GM10847 (cell line): ENCODE measurements around the gene CASKIN1.

Source experiments
- POLR2A ChIP-seq: IDR thresholded peaks from 2 replicates; pipeline ENCODE4 v1.6.1; 2011; ENCODE audit not compliant: insufficient read length; ENCODE audit errors: extremely low read depth

CASKIN1 gene

DNA sequence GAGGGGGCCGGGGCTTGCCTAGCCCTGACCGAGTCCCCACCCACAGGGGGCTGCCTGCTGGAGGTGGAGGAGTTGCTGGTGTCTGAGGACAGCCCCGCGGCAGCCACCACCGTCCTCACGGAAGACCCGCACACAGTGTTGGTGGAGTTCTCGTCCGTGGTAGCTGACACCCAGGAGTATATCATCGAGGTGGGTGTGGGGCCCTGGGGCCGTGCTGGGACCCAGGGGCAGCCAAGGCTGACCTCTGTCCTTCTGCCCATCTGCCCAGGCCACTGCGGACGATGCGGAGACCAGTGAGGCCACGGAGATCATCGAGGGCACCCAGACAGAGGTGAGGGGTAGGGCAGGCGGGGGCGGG, 38.4 kb upstream of the CASKIN1 start:
- no peak for TF ChIP-seq POLR2A

DNA sequence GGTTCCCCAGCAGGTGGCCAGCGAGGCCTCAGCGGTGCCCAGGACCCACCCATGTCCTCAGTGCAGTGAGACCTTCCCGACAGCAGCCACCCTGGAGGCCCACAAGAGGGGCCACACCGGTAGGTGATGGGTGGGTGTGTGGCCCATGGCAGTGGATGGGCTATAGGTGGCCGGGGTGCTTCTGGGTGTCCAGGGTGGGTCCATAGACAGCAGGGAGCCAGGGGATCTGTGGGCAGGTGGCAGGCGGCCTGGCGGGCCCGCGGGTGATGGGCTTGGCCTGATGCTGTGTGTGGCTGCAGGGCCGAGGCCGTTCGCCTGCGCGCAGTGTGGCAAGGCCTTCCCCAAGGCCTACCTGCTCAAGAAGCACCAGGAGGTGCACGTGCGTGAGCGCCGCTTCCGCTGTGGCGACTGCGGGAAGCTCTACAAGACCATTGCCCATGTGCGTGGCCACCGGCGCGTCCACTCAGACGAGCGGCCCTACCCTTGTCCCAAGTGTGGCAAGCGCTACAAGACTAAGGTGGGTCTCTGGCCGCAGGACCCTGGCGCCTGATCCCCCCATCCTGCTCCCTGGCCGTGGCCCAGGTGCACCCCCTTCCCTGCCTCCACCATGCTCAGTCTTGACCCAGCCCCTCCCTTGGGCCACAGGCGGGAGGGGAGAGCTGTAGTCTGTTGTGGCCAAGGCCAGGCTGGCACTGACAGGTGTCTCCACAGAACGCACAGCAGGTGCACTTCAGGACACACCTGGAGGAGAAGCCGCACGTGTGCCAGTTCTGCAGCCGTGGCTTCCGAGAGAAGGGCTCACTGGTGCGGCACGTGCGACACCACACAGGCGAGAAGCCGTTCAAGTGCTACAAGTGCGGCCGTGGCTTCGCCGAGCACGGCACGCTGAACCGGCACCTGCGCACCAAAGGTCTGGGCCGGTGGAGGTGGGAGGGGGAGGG, 37.7 kb upstream of the CASKIN1 start:
- TF ChIP-seq POLR2A: no peak

DNA sequence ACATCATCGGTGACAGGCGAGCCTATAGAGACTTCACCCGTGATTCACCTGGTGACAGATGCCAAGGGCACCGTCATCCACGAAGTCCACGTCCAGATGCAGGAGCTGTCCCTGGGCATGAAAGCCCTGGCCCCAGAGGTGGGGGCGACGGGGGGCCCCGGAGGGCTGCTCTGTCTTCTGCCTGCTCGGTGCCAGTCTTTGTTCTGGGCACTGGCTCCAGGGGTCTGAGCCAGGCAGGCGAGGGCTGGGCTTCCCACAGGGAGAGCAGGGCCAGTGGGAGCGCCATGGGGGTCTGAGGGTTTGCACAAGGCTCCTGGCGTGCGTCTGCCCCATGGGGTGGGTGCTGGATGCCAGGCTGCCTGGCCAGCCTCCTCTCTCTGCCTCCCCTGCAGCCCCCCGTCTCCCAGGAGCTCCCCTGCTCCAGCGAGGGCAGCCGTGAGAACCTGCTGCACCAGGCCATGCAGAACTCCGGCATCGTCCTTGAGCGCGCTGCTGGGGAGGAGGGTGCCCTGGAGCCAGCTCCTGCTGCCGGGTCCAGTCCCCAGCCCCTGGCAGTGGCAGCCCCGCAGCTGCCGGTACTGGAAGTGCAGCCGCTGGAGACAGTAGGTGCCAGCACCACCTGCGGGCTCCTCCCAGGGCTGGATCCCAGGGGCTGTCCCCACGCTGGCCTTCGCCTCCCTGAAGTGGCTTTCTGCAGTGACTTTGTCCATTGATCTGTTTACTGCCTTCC, 36.8 kb upstream of the CASKIN1 start:
- TF ChIP-seq POLR2A: no peak

DNA sequence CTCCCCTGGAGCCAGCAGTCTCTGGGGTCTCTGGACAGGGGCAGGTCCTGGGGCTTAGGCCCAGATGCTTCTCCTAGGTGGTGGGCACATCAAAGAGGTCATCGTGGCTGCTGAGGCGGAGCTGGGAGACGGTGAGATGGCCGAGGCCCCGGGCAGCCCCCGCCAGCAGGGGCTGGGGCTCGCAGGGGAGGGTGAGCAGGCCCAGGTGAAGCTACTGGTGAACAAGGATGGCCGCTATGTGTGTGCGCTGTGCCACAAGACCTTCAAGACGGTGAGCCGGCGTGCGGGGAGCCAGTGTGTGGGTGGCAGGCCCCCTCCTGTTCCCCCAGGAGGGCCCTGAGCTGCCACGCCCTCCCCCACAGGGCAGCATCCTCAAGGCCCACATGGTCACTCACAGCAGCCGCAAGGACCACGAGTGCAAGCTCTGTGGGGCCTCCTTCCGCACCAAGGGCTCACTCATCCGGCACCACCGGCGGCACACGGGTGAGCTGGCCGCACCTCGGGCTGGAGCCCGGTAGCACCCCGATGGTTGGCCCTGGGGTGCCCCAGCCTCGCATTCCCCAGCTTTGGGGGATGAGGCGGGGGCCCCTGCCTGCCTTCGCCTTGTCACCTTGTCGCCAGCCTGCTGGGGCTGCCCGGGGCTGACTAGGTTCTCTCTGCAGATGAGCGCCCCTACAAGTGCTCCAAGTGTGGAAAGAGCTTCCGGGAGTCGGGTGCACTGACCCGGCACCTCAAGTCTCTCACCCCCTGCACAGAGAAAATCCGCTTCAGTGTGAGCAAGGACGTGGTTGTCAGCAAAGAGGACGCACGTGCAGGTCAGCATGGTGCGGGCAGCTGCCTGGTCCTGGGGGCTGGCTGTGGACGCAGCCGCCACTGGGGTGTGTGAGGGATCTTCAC, 35.9 kb upstream of the CASKIN1 start:
- TF ChIP-seq POLR2A: no peak

DNA sequence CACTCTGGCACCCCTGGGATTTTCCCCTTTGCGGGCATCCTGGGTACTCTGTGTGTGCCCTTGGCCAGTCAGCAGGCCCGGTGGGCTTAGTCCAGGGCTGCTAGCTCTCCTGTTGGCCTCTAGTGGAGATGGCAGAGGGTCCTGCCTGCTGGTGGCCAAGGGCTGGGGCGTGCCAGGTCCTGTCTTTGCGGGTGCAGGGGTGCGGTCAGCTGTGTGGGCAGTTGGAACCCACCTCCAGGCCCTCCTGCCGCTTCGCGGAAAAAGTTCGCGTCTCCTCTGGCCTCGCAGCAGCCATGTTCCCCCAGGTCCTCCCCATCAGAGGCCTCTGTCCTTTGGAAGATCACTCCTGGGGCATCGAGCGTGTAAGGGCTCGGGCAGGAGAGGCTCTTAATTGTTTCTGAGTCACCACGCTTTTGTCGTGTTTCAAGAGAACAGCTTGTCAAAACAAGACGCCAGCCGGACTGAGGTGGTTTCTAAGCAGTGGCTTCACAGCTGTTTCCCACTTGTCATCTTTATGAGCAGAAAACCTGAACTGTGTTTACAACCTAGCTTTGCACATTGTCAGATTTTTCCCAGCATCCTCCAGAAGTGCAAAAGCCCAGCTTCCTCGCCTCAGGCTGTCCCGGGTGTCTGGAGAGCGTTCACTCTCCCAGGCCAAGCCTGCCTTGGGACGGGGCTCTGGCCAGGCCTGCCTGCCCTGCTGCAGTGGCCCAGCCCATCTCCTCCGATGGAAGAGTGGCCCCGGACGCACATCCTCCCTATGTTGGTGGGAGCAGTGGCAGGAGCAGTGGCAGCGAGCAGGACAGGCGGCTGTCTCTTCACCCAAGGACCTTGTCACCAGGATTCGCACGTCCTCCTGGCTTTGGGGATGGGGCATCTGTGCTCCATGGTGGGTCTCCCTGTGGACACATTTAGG, 34.9 kb upstream of the CASKIN1 start:
- TF ChIP-seq POLR2A: no peak

DNA sequence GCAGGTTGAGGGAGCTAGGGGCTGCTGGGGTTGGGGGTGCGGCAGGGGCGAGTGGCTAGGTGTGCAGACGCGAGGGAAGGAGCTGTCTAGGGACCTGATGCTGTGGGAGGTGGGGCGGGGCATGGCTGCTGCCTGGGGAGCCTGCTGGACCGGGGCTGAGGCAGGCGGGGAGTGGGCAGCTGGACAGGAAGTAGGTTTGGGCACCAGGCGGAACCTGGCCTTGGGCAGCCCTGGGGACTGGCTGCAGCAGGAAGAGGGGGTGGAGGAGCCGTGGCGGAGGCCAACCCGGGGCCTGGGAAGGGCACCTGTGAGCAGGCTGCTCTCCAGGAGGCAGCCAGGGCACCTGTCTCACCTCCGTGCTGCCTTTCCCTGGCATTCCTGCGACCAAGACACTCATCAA, 34.0 kb upstream of the CASKIN1 start:
- no peak for TF ChIP-seq POLR2A

DNA sequence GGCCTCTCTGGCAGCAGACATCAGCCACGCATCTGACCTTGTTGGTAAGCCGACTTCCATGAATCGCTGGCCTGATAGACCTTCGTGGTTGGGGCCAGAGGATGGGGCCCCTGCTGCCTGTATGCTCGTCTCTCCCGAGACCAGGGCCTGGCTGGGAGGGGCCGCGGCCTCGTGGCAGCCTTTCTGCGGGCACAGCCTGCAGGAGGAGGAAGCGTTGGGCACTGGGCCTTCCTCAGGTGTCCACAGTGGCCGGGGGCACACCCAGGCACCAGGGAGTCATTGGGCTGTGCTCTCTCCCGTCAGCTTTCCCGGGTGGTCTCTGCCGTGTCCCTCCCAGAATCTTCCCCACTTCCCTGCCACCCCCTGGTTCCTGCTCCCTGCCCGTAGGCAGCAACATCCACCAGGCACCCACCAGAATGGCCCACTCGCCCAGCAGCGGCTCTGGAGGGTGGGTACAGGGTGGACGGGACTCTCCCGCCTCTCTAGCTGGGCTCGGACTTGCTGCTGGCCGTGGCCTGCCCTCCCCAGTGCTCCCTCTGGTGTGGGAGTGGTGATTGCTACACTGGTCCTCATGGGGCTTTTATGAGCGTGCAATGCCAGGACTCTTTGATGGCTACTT, 33.3 kb upstream of the CASKIN1 start:
- no peak for TF ChIP-seq POLR2A

DNA sequence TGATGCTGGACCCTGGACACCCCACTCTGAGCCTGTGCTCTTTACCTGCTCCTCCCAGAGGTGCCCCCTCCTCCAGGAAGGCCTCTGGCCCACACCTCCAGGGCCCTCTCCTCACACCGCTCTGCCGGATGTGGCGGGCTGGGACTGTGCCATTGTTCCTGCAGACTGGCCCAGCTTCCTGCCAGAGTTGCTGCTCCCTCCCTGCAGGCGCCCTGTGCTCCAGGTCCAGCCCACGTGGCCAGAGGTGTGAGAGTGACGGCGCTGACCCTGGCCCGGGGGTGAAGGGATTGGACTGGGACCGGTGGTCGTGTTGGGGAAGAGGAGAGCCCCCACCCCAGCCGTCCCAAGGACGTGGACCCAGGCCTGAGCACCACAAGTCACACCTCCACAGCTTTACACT, 32.7 kb upstream of the CASKIN1 start:
- no peak for TF ChIP-seq POLR2A

DNA sequence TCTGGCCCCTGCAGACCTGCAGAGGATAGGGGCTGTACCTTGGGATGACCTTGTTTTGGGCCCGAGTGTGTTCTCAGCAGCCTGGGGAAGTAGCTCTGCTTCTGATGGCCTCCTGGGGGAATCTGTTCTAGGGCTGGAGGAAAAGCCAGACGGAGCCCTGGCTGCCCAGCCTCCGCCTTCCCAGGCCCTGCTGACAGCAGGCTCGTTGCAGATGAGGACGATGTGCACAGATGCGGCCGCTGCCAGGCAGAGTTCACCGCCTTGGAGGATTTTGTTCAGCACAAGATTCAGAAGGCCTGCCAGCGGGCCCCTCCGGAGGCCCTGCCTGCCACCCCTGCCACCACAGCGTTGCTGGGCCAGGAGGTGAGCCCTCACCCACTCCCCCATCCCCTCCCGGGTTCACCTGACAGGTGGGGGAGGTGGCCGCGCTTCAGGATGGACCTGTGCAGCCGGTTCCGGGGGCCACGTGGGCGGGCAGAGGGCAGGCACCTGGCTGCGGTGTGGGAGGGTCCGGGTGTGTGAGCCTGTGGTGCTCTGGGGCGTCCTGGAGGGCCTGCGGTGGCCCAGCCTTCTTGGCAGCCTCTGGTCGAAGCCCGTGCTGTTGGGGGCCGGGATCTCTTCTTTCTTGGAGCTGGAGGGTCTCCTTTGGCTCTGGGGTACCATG, 31.9 kb upstream of the CASKIN1 start:
- no peak for TF ChIP-seq POLR2A

DNA sequence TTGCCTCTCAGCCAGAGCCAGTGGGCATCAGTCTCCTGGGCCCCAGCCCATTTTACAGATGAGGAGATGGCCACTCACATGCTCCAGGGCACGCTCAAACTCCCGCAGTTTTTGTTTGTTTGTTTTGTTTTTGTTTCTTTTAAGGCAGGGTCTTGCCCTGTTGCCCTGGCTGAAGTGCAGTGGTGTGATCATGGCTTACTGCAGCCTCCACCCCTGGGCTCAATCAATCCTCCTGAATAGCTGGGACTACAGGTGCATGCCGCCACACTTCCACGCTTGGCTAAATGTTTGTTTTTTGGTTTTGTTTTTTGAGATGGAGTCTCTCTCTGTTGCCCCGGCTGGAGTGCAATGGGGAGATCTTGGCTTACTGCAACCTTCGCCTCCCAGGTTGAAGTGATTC, 30.5 kb upstream of the CASKIN1 start:
- TF ChIP-seq POLR2A: no peak

DNA sequence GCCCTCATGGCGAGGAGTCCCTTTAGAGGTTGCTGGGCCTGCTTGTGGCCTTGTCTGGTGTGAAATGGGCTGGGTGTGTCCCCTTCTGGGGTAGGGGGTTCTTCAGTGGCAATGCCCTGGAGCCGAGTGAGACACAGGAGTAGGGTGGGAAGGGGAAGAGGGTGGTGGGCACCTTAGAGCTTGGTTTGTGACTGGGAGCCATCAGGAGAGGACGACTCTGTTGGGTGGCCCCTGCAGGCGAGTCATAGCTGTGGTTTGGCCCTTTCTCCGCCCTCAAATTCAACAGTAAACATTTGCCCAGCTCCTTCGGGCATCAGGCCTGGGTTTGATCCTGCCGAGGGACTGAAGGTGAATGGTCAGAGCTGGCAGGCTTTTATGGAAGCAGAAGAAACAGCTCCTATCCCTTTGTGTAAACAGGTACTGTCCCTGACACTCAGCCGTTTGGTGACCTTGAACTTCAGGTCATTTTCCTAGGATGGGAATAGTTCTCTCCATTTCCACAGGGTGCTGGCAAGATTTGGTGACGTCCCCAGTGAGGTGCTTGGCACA, 29.9 kb upstream of the CASKIN1 start:
- no peak for TF ChIP-seq POLR2A

DNA sequence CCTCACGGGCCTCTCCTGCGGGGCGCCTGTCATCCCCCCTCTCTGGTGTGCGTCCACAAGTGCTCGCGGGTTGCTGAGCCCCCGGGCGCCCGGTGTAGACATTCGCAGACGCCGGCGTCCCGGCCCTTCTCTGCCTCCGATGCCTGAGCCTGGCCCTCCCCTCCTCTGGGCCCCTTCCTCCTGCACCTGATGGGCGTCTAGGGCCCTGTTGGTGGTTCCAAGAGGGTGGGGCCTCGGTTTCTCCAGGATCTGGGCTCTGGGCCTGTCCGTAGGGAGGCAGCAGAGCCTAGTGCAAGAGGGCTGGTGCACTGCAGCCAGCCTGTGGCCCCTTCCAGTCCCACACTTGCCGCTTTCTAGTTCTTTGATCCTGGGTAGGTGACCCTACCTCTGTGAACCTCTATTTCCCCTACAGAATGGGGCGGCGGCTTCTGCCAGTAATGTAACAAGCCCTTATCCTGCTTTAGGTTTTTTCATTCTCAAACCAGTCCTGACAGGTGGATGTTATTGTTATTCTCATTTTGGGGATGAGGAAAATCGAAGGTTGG, 27.6 kb upstream of the CASKIN1 start:
- TF ChIP-seq POLR2A: no peak
